HG03432 (cell line): ENCODE measurements around the gene ARHGAP35.
"Not testable (repeated sequence)": the region's sequence is repeated elsewhere in the genome, so short reads cannot be mapped to it uniquely, and the experiment has no call there.

Source experiments
- ATAC-seq: cut with Tn5 transposase; IDR thresholded peaks from one replicate; pipeline ENCODE4 v1.9.1; 2021; ENCODE audit warnings: mild to moderate bottlenecking, moderate library complexity; ENCODE audit not compliant: unreplicated experiment

Gene ARHGAP35

GRCh38 chr19:46867170-46867569 is 6.4 kb downstream of the ARHGAP35 start:
- no peak for ATAC-seq

GRCh38 chr19:46868025-46868802 is 7.4 kb downstream of the ARHGAP35 start:
- no peak for ATAC-seq

GRCh38 chr19:46871173-46871572 is 10.4 kb downstream of the ARHGAP35 start:
- not testable (repeated sequence) for ATAC-seq

GRCh38 chr19:46872967-46873366 is 12.2 kb downstream of the ARHGAP35 start:
- no peak for ATAC-seq

- no peak for ATAC-seq
Measured at GRCh38 chr19:46875234-46875633, 14.4 kb downstream of the ARHGAP35 start.

- no peak for ATAC-seq
Measured at GRCh38 chr19:46875657-46876056, 14.9 kb downstream of the ARHGAP35 start.

GRCh38 chr19:46878613-46879375 is 18.0 kb downstream of the ARHGAP35 start:
- no peak for ATAC-seq

- ATAC-seq, result no peak
Measured at GRCh38 chr19:46880431-46880830, 19.6 kb downstream of the ARHGAP35 start.

- ATAC-seq, result no peak
Measured at GRCh38 chr19:46881092-46881491, 20.3 kb downstream of the ARHGAP35 start.

GRCh38 chr19:46882034-46882433 is 21.2 kb downstream of the ARHGAP35 start:
- ATAC-seq, result no peak

- not testable (repeated sequence) for ATAC-seq
Measured at GRCh38 chr19:46882751-46883150, 22.0 kb downstream of the ARHGAP35 start.

- ATAC-seq, result no peak
Measured at GRCh38 chr19:46885411-46885810, 24.6 kb downstream of the ARHGAP35 start.

GRCh38 chr19:46886546-46887239 is 25.9 kb downstream of the ARHGAP35 start:
- no peak for ATAC-seq

- ATAC-seq, result no peak
Measured at GRCh38 chr19:46887240-46887782, 26.5 kb downstream of the ARHGAP35 start.

GRCh38 chr19:46890423-46891170 is 29.8 kb downstream of the ARHGAP35 start:
- no peak for ATAC-seq

GRCh38 chr19:46892252-46893179 is 31.7 kb downstream of the ARHGAP35 start:
- ATAC-seq, result no peak

GRCh38 chr19:46896076-46896794 is 35.4 kb downstream of the ARHGAP35 start:
- no peak for ATAC-seq

GRCh38 chr19:46898731-46899130 is 37.9 kb downstream of the ARHGAP35 start:
- no peak for ATAC-seq

- no peak for ATAC-seq
Measured at GRCh38 chr19:46900341-46900740, 39.5 kb downstream of the ARHGAP35 start.
